Keratinocyte (primary cell): ENCODE data around the gene ZNF300. TPM values are rescaled to one million over a fixed set of nuclear protein-coding genes. Genes with fewer than 3 reads are reported as not detected.

ENCODE experiments used
- DNase-seq: peaks from one replicate; pipeline ENCODE4 v3.0.0-alpha.2; 2011; ENCODE audit warnings: low read depth, missing footprints, low spot score
- FAIRE-seq: peaks from 2 replicates; lab custom pipeline; 2011; peaks lifted over from hg19 to GRCh38; lab: Jason Lieb, UNC
- H2AFZ ChIP-seq: 2 replicates; pipeline ENCODE4 v1.6.0; 2012; ENCODE audit warnings: low read length, control low read depth, inconsistent platforms; ENCODE audit not compliant: control insufficient read depth
- H3K27ac ChIP-seq: 2 replicates; pipeline ENCODE4 v1.5.1; 2011; ENCODE audit warnings: low read length; ENCODE audit not compliant: control insufficient read depth, insufficient read depth
- H3K27me3 ChIP-seq: 3 replicates; pipeline ENCODE4 v1.6.0; 2011; ENCODE audit warnings: low read length; ENCODE audit not compliant: control insufficient read depth, insufficient read depth; ENCODE audit errors: extremely low read depth
- H3K36me3 ChIP-seq, 2 experiments: 2 replicates in 1 of 2; 3 replicates in 1 of 2; pipeline ENCODE4 v1.5.1; 2011; ENCODE audit warnings: low read length in 2 of 2, mild to moderate bottlenecking in 1 of 2; ENCODE audit not compliant: control insufficient read depth in 2 of 2, insufficient read depth in 2 of 2; ENCODE audit errors: extremely low read depth in 1 of 2
- H3K4me1 ChIP-seq: 3 replicates; pipeline ENCODE4 v1.5.1; 2011; ENCODE audit warnings: low read length; ENCODE audit not compliant: control insufficient read depth, insufficient read depth; ENCODE audit errors: extremely low read depth
- H3K4me2 ChIP-seq: 3 replicates; pipeline ENCODE4 v1.6.0; 2011; ENCODE audit warnings: low read depth, low read length; ENCODE audit not compliant: control insufficient read depth, insufficient read depth; ENCODE audit errors: extremely low read depth
- H3K4me3 ChIP-seq, 3 experiments: fragments of 200-600 bp in 1 of 3; sonication (generic) in 1 of 3; 2 replicates in 2 of 3; 3 replicates in 1 of 3; pipeline ENCODE4 v1.5.1; 2011 to 2016; ENCODE audit warnings: low read length in 3 of 3, mild to moderate bottlenecking in 3 of 3, control low read depth in 2 of 3, inconsistent platforms in 1 of 3, low read depth in 1 of 3, mixed read lengths in 1 of 3, mixed run types in 1 of 3, moderate library complexity in 1 of 3; ENCODE audit not compliant: control insufficient read depth in 2 of 3, insufficient read depth in 2 of 3; ENCODE audit errors: extremely low read depth in 1 of 3
- H3K79me2 ChIP-seq: 2 replicates; pipeline ENCODE4 v1.6.0; 2012; ENCODE audit warnings: low read length; ENCODE audit not compliant: control insufficient read depth, insufficient read depth
- H3K9ac ChIP-seq: 3 replicates; pipeline ENCODE4 v1.6.0; 2011; ENCODE audit warnings: low read length; ENCODE audit not compliant: control insufficient read depth, insufficient read depth; ENCODE audit errors: extremely low read depth
- H3K9me1 ChIP-seq: 3 replicates; pipeline ENCODE4 v1.6.0; 2011; ENCODE audit warnings: low read length; ENCODE audit not compliant: control insufficient read depth, insufficient read depth; ENCODE audit errors: extremely low read depth
- H3K9me3 ChIP-seq: 2 replicates; pipeline ENCODE4 v1.5.1; 2012; ENCODE audit warnings: low read depth, low read length; ENCODE audit not compliant: control insufficient read depth
- H4K20me1 ChIP-seq: 3 replicates; pipeline ENCODE4 v1.6.0; 2011; ENCODE audit warnings: low read length; ENCODE audit not compliant: control insufficient read depth, insufficient read depth; ENCODE audit errors: extremely low read depth
- EZH2 ChIP-seq: IDR thresholded peaks from one replicate; pipeline ENCODE4 v1.6.1; 2012; ENCODE audit warnings: inconsistent platforms, mild to moderate bottlenecking, low read length, moderate library complexity
- dilution Hi-C: fragments of 300-500 bp; cut with MboI; formaldehyde crosslinking; loops from one replicate; pipeline ENCODE4 v1.7.0; 2020; ENCODE audit warnings: low sequenced_read_pairs; ENCODE audit not compliant: extremely low pct_ligation_motif_present
- polyA plus RNA-seq, 5 experiments: library from polyadenylated mRNA; depleted of rRNA in 3 of 5; stranded (reverse) in 3 of 5; stranded (forward) in 1 of 5; unstranded in 1 of 5; fragments of >200 nt; gene quantifications; 1 replicate in 1 of 5; 2 replicates in 3 of 5; 3 replicates in 1 of 5; pipeline versions ENCODE4 v1.2.1 to v1.2.3, GENCODE V29; 2011 to 2012; ENCODE audit warnings: missing spikeins in 2 of 5, low read depth in 1 of 5, low replicate concordance in 1 of 5
- TF ChIP-seq, protein P1 (sequence below), 3 experiments: IDR thresholded peaks in 1 of 3; conservative IDR thresholded peaks in 1 of 3; optimal IDR thresholded peaks in 1 of 3; 2 replicates in 2 of 3; 3 replicates in 1 of 3; pipeline versions ENCODE3 to v1.5.1; 2011; ENCODE audit warnings: low read length in 3 of 3, mild to moderate bottlenecking in 3 of 3, moderate library complexity in 2 of 3, control low read depth in 1 of 3, inconsistent platforms in 1 of 3; ENCODE audit not compliant: insufficient read depth in 2 of 3; ENCODE audit errors: extremely low read depth in 1 of 3

The ZNF300 gene
- polyA plus RNA-seq, 1 donor (not counting 4 experiments of a cell fraction or from before 2014, with no cell fraction given): 8.7 TPM

DNA sequence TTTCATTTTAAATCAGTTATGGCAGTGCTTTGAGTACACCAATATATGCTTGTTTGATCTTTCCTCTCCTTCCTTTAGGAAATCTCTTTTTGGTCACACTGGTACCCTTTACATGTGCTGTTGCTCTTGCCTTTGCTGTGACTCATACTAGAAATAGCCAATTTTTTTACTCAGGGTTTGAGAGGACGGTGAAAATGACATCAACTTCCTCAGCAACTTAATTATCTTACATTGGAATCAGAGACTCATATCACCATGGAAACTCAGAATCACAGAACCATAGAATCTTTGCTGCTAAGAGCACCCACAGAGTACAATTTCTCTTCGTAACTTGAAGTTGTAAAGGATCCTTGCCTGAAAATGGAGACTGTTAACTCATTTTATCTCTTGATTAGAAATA, 13.8 kb upstream of the ZNF300 start:
- dilution Hi-C loops: no loop called here
- FAIRE-seq (no peak), DNase-seq (no peak)
- no peaks in the 10 kb centered on the region for H4K20me1 ChIP-seq
- no peak overlapping the region for H3K9ac ChIP-seq
- no peaks in the 10 kb centered on the region for H3K4me1 ChIP-seq
- H3K9me1 ChIP-seq: no peaks in the 10 kb centered on the region
- H3K9me3 ChIP-seq: peaks cover 2% of the 10 kb centered on the region
- no peak overlapping the region for H3K27ac ChIP-seq
- no peak overlapping the region for H2AFZ ChIP-seq
- no peaks in the 10 kb centered on the region for H3K36me3 ChIP-seq
- H3K27me3 ChIP-seq: no peaks in the 10 kb centered on the region
- H3K4me2 ChIP-seq: no peak overlapping the region
- H3K79me2 ChIP-seq: no peaks in the 10 kb centered on the region
- TF ChIP-seq, protein P1, sequence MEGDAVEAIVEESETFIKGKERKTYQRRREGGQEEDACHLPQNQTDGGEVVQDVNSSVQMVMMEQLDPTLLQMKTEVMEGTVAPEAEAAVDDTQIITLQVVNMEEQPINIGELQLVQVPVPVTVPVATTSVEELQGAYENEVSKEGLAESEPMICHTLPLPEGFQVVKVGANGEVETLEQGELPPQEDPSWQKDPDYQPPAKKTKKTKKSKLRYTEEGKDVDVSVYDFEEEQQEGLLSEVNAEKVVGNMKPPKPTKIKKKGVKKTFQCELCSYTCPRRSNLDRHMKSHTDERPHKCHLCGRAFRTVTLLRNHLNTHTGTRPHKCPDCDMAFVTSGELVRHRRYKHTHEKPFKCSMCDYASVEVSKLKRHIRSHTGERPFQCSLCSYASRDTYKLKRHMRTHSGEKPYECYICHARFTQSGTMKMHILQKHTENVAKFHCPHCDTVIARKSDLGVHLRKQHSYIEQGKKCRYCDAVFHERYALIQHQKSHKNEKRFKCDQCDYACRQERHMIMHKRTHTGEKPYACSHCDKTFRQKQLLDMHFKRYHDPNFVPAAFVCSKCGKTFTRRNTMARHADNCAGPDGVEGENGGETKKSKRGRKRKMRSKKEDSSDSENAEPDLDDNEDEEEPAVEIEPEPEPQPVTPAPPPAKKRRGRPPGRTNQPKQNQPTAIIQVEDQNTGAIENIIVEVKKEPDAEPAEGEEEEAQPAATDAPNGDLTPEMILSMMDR (optimal IDR thresholded peaks at IDR 0.05 in 1 of 3, IDR thresholded peaks at IDR 0.05 in 1 of 3, conservative IDR thresholded peaks at IDR 0.05 in 1 of 3; ENCODE audit: extremely low read depth in 1 of 3, insufficient read depth in 2 of 3, low read length in 3 of 3): no peak
- TF ChIP-seq EZH2: no peak
- no peak overlapping the region for H3K4me3 ChIP-seq

- no peaks in the 10 kb centered on the region for H3K79me2 ChIP-seq
- H3K4me3 ChIP-seq: no peak overlapping the region
- dilution Hi-C loops: no loop called here
- no peaks in the 10 kb centered on the region for H3K4me1 ChIP-seq
- FAIRE-seq: no peak
- no peak overlapping the region for H3K4me2 ChIP-seq
- DNase-seq: no peak
- no peak overlapping the region for H2AFZ ChIP-seq
- H3K9me1 ChIP-seq: no peaks in the 10 kb centered on the region
- peaks cover 2% of the 10 kb centered on the region for H3K9me3 ChIP-seq
- TF ChIP-seq EZH2: no peak
- TF ChIP-seq, protein P1 (optimal IDR thresholded peaks at IDR 0.05 in 1 of 3, IDR thresholded peaks at IDR 0.05 in 1 of 3, conservative IDR thresholded peaks at IDR 0.05 in 1 of 3; ENCODE audit: extremely low read depth in 1 of 3, insufficient read depth in 2 of 3, low read length in 3 of 3): no peak
- H3K9ac ChIP-seq: no peak overlapping the region
- H3K27me3 ChIP-seq: no peaks in the 10 kb centered on the region
- no peaks in the 10 kb centered on the region for H4K20me1 ChIP-seq
- no peaks in the 10 kb centered on the region for H3K36me3 ChIP-seq
- no peak overlapping the region for H3K27ac ChIP-seq
These were observed 7.6 kb upstream of the ZNF300 start for GRCh38 chr5:150912312-150912814.
